Coronary artery (tissue), 2 donors: ENCODE results near the gene ZNF614.
"Not testable (repeated sequence)": the region's sequence is repeated elsewhere in the genome, so short reads cannot be mapped to it uniquely, and the experiment has no call there.

Source experiments
- DNase-seq: peaks from one replicate; pipeline ENCODE4 v3.0.0-alpha.2; 2017; ENCODE audit warnings: low spot score
- H3K27ac ChIP-seq, 2 donors: fragments of 200-600 bp; sonication (generic); one replicate each; pipeline ENCODE4 v1.5.1; 2016 to 2019
- H3K4me3 ChIP-seq: fragments of 200-600 bp; sonication (generic); 2 replicates; pipeline ENCODE4 v1.5.1; 2016; ENCODE audit warnings: mild to moderate bottlenecking, moderate library complexity
- TF ChIP-seq, protein P1 (sequence below): fragments of 200-600 bp; sonication (generic); IDR thresholded peaks from one replicate; pipeline ENCODE4 v1.5.1; 2019; ENCODE audit warnings: antibody characterized with exemption

ZNF614 gene

DNA sequence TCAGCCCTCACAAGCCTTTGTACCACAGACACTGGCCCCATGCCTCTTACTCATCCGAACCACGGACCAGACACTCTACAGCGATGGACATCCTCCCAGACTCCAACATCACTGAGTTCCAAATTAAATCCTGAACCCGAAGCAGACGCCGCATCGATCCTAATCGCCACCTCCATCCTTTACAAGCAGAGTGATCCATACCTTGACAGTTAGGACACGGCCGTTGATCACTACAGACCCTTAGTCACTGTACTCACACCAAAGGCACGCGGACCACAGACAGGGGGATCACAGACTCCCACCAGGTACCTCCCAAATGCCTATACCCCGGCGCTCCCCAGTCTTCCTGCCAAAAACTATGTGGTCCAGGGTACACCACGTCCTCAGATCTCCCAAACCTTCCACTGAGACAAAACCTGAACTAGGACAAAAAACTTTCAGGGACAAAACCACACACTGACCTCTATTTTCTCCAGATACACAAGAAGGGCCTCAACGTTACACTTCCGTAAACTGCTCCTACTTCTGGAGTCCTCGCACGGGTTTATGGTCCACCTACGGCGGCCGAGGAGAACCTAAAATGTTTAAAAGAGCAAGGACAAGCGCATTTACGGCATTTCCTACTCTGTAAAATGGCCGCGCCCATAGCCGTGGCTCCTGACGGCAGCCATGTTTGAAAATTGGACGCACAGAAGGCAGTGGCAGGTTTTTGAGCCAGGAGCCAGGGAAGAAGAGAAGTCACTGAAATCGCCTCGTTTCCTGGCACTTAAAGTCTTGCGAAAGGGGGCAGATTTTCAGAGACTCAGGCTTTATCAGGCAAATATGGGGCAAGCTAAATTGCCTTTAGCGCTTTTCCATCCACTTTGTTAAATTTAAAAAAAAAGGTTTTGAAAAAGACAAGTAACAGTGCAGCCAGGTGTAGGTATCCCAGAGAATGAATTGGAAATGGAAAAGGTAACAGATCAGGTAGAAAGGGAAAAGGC lies 41.6 kb downstream of the ZNF614 start, which contains the start of gene ZNF350:
Gene ZNF350 (minus strand): TSS at position 532 of the 983 bp plus-strand sequence. CDS start 12,480 bp downstream, outside the sequence.
- TF ChIP-seq, protein P1, sequence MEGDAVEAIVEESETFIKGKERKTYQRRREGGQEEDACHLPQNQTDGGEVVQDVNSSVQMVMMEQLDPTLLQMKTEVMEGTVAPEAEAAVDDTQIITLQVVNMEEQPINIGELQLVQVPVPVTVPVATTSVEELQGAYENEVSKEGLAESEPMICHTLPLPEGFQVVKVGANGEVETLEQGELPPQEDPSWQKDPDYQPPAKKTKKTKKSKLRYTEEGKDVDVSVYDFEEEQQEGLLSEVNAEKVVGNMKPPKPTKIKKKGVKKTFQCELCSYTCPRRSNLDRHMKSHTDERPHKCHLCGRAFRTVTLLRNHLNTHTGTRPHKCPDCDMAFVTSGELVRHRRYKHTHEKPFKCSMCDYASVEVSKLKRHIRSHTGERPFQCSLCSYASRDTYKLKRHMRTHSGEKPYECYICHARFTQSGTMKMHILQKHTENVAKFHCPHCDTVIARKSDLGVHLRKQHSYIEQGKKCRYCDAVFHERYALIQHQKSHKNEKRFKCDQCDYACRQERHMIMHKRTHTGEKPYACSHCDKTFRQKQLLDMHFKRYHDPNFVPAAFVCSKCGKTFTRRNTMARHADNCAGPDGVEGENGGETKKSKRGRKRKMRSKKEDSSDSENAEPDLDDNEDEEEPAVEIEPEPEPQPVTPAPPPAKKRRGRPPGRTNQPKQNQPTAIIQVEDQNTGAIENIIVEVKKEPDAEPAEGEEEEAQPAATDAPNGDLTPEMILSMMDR: no peak
- Histone ChIP-seq H3K4me3 (peak within 1 kb of the TSS; percentile 93), H3K27ac (peak within 1 kb of the TSS; percentile 85 to 87)
- peak; percentile 93 for DNase-seq

DNA sequence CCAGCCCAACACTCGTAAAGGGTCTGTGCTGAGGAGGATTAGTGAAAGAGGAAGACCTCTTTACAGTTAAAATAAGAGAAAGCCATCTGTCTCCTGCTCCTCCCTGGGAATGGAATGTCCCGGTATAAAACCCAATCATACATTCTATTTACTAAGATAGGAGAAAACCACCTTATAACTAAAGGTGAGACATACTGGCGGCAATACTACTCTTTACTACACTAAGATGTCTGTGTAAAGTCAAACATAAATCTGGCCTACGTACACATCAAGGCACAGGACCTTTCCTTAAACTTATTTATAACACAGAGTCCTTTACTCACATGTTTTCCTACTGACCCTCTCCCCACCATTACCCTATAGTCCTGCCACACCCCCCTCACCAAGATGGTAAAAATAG lies 44.8 kb downstream of the ZNF614 start:
- Histone ChIP-seq H3K27ac (no peak overlapping the region), H3K4me3 (no peak overlapping the region)
- TF ChIP-seq, protein P1: no peak
- DNase-seq: no peak

DNA sequence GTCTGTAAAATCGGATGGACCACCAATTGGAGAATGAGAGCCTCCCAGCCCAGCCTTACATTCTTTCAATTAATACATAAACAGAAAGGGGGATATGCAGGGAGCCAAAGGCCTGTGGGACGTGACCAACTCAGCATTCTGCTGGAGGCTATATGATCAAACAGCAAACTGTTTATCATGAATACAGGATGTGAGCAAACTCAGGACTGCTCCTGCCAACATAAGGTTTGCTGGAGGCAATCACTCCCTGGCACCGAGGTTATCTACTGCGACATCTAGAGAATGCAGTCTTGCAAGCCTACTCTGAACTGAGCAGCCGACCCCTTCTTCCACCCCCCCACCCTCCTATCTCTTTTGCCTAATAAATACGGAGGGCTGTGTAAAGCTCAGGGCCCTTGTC lies 47.3 kb downstream of the ZNF614 start:
- not testable (repeated sequence) for H3K27ac ChIP-seq, DNase-seq, H3K4me3 ChIP-seq

DNA sequence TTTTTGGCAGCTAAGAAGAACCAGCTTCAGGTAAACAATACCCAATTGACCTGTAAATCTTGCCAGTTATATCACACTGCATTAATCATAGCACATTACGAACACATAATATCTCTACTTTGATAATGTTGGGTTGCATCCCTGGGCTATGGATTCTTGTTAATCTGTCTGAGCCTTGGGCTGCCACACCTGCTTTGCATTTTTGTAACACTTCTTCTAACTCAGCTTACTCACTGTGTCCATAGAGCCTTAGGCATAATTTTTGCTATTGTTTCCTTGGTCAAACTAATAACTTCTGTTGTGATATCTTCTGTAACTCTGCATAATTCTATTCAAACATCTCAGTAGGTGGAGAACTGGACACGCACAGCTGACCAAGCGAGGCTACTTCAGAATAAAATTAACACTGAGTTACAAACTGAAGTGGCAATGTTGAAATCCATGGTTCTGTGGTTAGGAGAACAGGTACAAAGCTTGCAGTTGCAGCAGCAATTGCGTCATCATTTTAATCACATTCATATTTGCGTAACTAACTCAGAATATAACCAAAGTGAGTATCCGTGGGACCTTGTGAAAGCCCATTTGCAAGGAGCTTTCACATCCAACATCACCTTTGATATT lies 48.0 kb downstream of the ZNF614 start:
- H3K27ac ChIP-seq: no peak overlapping the region
- no peak for DNase-seq
- TF ChIP-seq, protein P1: no peak

DNA sequence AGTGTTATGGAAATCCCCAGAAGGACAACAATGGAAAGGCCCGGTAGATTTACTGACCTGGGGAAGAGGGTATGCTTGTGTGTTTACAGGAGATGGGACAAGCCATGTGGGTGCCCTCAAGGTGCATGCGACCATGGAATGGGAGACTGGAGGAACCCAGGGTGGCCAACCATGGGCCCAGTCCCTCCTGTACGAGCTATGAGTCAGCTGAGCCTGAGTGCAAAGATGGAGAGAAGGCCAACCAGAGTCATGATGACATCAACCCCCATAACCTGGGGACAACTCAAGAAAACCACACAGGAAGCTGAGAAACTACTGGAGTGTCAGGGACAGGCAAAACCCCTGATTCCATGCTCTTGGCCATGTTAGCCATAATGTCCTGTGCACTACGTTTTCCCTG lies 49.3 kb downstream of the ZNF614 start:
- TF ChIP-seq, protein P1: no peak
- no peak overlapping the region for H3K27ac ChIP-seq
- no peak overlapping the region for H3K4me3 ChIP-seq
- no peak for DNase-seq

More for the DNA sequence above, 48.0 kb downstream of the ZNF614 start:
- H3K4me3 ChIP-seq: no peak overlapping the region

DNA sequence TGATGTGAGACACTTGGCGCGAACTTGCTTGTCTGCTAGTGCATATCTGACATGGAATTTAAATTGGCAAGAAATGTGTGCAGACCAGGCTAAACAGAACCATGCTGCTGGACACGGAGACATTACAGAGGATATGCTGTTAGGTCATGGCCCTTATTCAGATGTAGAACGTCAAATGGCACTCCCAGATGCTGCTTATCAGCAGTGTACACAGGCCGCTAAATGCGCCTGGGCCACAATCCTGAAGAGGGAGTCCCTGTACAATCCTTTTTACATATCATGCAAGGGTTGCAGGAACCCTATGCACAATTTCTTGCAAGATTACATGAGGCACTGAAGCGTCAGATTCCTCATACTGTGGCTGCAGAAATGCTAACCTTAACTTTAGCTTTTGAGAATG lies 50.8 kb downstream of the ZNF614 start:
- no peak overlapping the region for H3K4me3 ChIP-seq
- DNase-seq: no peak
- H3K27ac ChIP-seq: no peak overlapping the region
- TF ChIP-seq, protein P1: no peak

DNA sequence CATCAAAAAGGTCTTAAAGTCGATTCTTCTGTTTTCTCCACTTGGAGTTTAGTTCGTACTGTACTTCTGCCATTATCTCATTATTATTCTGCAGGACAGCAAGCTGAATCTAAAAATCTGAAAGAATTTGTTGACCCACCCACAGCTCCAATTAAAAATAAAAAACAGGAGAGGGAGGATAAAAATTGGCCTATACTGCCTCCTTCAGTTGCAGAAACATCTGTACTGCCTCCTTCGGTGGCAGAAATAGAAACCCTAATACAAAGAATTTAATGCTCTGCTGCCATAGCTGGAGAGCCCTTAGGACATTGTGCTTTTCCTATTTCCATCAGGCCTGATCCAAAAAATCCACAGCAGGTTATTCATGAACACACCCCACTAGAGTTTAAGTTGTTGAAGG lies 51.3 kb downstream of the ZNF614 start:
- Histone ChIP-seq H3K27ac (no peak overlapping the region), H3K4me3 (no peak overlapping the region)
- TF ChIP-seq, protein P1: no peak
- DNase-seq: no peak

DNA sequence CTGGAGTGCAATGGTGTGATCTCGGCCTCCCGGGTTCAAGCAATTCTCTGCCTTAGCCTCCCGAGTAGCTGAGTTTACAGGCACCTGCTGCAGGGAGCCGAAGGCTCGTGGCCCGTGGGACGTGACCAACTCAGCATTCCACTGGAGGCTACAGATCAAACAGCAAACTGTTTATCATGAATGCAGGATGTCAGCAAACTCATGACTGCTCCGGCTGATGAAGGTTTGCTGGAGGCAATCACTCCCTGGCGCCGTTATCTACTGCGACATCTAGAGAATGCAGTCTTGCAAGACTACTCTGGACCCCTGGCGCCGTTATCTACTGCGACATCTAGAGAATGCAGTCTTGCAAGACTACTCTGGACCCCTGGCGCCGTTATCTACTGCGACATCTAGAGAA lies 52.4 kb downstream of the ZNF614 start:
- not testable (repeated sequence) for H3K27ac ChIP-seq, DNase-seq, H3K4me3 ChIP-seq
